ENCODE results near the gene PTTG1IP. TPM values are rescaled to one million over a fixed set of nuclear protein-coding genes. Genes with fewer than 3 reads are reported as not detected.

The PTTG1IP gene
- total and polyA plus RNA-seq, 2 of the 13 experiments (the other 11 are each of a cell fraction or from before 2014, with no cell fraction given), result 161 to 700 TPM

DNA sequence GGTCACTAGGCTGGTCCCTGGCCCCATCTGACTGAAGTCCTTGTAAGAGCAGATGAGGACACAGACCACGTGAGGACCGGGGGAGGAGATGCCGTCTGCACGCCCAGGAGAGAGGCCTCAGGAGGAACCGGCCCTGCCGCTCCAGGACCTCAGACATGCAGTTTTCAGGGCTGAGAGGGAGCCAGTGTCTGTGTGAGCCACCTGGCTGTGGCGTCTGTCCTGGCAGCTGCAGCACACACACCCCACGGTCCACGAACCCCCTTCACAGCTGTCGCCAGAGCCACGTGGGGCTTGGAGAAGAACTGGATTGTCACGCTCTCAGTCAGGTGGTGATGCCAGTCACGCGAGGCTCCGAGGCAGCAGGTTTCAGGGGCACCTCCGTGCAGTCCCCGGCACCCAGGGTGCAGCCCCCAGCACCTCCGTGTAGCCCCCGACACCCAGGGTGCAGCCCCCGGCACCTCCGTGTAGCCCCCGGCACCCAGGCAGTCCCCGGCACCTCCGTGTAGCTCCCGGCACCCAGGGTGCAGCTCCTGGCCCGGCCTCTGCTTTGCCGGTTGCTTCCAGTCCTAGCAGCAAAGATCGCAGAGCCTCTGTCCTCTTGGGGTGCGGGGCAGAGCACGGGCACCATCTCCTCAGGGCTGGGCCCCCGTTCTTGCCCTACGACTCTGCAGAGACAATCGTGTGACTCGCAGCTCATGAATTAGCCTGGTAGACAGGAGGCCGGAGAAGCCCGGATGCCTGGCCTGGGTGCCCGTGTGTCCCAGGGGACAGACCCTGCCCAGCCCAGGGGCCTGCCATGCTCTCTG lies 36.6 kb downstream of the PTTG1IP start (continued):
- no peak for TF ChIP-seq SRSF9 (IDR thresholded peaks at IDR 0.05; ENCODE audit: borderline replicate concordance, insufficient read depth, low read depth, low read length, poor library complexity, severe bottlenecking)
- no peak for TF ChIP-seq POLR2AphosphoS2 (IDR thresholded peaks at IDR 0.05; ENCODE audit: low read depth, low read length)
- no peak for TF ChIP-seq FOXM1 (CRISPR knock-in tag; IDR thresholded peaks at IDR 0.05)
- TF ChIP-seq, protein P1, sequence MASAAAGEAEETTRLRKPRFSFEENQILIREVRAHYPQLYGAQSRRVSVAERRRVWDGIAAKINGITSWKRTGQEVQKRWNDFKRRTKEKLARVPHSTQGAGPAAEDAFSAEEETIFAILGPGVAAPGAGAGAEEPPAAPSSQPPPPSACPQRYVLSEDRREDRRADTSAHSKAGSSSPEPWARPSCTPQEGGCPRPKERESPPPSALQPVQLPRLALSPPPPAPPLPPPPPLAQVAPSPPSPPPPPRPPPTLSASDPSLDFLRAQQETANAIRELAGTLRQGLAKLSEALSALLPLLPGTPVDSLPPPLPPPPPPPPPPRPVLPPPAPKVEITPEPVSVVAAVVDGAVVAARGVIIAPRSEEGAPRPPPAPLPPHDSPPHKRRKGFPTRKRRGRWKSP (CRISPR knock-in tag; IDR thresholded peaks at IDR 0.05), result no peak
- TF ChIP-seq RNF2 (conservative IDR thresholded peaks at IDR 0.05; ENCODE audit: low read depth), result peak; percentile 41; the same call in 1 of the 2 replicates
- TF ChIP-seq ZNF253 (CRISPR knock-in tag; IDR thresholded peaks at IDR 0.05; ENCODE audit: borderline replicate concordance), result no peak
- TF ChIP-seq ZNF333 (CRISPR knock-in tag; IDR thresholded peaks at IDR 0.05; ENCODE audit: borderline replicate concordance), result no peak
- peak; percentile 29; the same call in 1 of the 2 replicates for TF ChIP-seq ARNTL (CRISPR knock-in tag; IDR thresholded peaks at IDR 0.05)
- peak; percentile 37 for TF ChIP-seq HNRNPLL (IDR thresholded peaks at IDR 0.05; ENCODE audit: low read depth, low read length, poor library complexity, severe bottlenecking)
- TF ChIP-seq LCORL (IDR thresholded peaks at IDR 0.05), result no peak
- TF ChIP-seq LCORL (CRISPR knock-in tag; IDR thresholded peaks at IDR 0.05), result 0 out of 2 replicates have a peak, but pooled peaks have one; percentile 22
- no peak for TF ChIP-seq ZBTB42 (CRISPR knock-in tag; IDR thresholded peaks at IDR 0.05)
- TF ChIP-seq TGIF2 (CRISPR knock-in tag; IDR thresholded peaks at IDR 0.05), result no peak
- 0 out of 2 replicates have a peak, but pooled peaks have one; percentile 57 for TF ChIP-seq ZNF616 (CRISPR knock-in tag; IDR thresholded peaks at IDR 0.05; ENCODE audit: low read depth)
- 0 out of 2 replicates have a peak, but pooled peaks have one; percentile 8 for TF ChIP-seq ZNF768 (CRISPR knock-in tag; IDR thresholded peaks at IDR 0.05)
- TF ChIP-seq SNAPC2 (CRISPR knock-in tag; IDR thresholded peaks at IDR 0.05), result no peak
- TF ChIP-seq, protein P2, sequence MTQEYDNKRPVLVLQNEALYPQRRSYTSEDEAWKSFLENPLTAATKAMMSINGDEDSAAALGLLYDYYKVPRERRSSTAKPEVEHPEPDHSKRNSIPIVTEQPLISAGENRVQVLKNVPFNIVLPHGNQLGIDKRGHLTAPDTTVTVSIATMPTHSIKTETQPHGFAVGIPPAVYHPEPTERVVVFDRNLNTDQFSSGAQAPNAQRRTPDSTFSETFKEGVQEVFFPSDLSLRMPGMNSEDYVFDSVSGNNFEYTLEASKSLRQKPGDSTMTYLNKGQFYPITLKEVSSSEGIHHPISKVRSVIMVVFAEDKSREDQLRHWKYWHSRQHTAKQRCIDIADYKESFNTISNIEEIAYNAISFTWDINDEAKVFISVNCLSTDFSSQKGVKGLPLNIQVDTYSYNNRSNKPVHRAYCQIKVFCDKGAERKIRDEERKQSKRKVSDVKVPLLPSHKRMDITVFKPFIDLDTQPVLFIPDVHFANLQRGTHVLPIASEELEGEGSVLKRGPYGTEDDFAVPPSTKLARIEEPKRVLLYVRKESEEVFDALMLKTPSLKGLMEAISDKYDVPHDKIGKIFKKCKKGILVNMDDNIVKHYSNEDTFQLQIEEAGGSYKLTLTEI (CRISPR knock-in tag; conservative IDR thresholded peaks at IDR 0.05), result no peak
- no peak for TF ChIP-seq CENPBD1 (CRISPR knock-in tag; IDR thresholded peaks at IDR 0.05; ENCODE audit: borderline replicate concordance, low read depth)
- no peak for TF ChIP-seq SNRNP70 (IDR thresholded peaks at IDR 0.05; ENCODE audit: low read depth, low read length)
- TF ChIP-seq PITX1 (CRISPR knock-in tag; IDR thresholded peaks at IDR 0.05), result 0 out of 2 replicates have a peak, but pooled peaks have one; percentile 31
- no peak for TF ChIP-seq ZNF562 (CRISPR knock-in tag; IDR thresholded peaks at IDR 0.05; ENCODE audit: borderline replicate concordance)
- 0 out of 2 replicates have a peak, but pooled peaks have one; percentile 14 for TF ChIP-seq PAXIP1 (CRISPR knock-in tag; conservative IDR thresholded peaks at IDR 0.05)
- TF ChIP-seq SAP130 (CRISPR knock-in tag; IDR thresholded peaks at IDR 0.05; ENCODE audit: low read depth), result peak; percentile 26; the same call in 1 of the 2 replicates
- TF ChIP-seq KMT2A (CRISPR knock-in tag; IDR thresholded peaks at IDR 0.05), result no peak

Data from HepG2 (cell line).